Measurements from ENCODE around the gene RCOR2.

RCOR2 gene

DNA sequence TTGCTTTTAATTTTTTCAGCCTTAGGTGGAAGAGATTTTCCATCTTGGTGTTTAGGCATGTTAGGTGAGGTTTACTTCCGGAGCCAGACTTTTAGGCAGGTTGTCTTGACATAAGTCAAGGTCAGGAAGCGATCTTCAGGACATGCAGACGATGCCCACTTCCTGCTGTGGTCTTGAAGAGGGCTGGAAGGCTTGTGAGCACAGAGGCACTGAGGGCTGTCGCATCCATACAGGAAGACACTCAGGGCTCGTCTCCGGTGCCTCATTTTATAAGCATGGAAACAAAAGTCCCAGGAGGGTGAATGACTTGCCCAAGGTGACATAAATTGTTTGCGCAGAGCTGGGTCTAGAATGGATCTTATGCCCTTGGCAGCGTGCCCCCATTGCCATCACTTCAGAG is 47.3 kb downstream of the RCOR2 start:
- Histone ChIP-seq H3K79me2 (ENCODE audit: low read length) (peaks cover 82% of the 10 kb centered on the region), H2AFZ (ENCODE audit: low read length) (no peak overlapping the region), H3K4me2 (ENCODE audit: low read depth, low read length) (no peak overlapping the region), H3K9me3 (replicated peaks; ENCODE audit: insufficient read depth, low read length) (no peaks in the 10 kb centered on the region), H4K20me1 (ENCODE audit: insufficient read depth, low read length) (peaks cover 7% of the 10 kb centered on the region; the same call in 1 of the 2 replicates), H3F3A (ENCODE audit: insufficient read depth, low read length) (peaks cover 43% of the 10 kb centered on the region), H3K9ac (ENCODE audit: low read length) (no peak overlapping the region), H3K9me2 (replicated peaks; ENCODE audit: insufficient read depth, low read length) (no peaks in the 10 kb centered on the region), H3K27me3 (replicated peaks; ENCODE audit: insufficient read depth, low read length) (no peaks in the 10 kb centered on the region), H3K4me3 (ENCODE audit: low read length) (no peak overlapping the region), H3K27ac (ENCODE audit: low read length) (no peak overlapping the region), H3K36me3 (replicated peaks; ENCODE audit: insufficient read depth, low read length) (no peaks in the 10 kb centered on the region), H3K4me1 (ENCODE audit: low read length) (peaks cover 65% of the 10 kb centered on the region)
- DNase-seq, result no peak
- TF ChIP-seq, protein P1, sequence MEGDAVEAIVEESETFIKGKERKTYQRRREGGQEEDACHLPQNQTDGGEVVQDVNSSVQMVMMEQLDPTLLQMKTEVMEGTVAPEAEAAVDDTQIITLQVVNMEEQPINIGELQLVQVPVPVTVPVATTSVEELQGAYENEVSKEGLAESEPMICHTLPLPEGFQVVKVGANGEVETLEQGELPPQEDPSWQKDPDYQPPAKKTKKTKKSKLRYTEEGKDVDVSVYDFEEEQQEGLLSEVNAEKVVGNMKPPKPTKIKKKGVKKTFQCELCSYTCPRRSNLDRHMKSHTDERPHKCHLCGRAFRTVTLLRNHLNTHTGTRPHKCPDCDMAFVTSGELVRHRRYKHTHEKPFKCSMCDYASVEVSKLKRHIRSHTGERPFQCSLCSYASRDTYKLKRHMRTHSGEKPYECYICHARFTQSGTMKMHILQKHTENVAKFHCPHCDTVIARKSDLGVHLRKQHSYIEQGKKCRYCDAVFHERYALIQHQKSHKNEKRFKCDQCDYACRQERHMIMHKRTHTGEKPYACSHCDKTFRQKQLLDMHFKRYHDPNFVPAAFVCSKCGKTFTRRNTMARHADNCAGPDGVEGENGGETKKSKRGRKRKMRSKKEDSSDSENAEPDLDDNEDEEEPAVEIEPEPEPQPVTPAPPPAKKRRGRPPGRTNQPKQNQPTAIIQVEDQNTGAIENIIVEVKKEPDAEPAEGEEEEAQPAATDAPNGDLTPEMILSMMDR (IDR thresholded peaks at IDR 0.05; ENCODE audit: low read length), result no peak
- TF ChIP-seq EZH2phosphoT487 (IDR thresholded peaks at IDR 0.05; ENCODE audit: low read length) (no peak), EZH2 (optimal IDR thresholded peaks at IDR 0.05; ENCODE audit: low read depth, low read length) (no peak)

DNA sequence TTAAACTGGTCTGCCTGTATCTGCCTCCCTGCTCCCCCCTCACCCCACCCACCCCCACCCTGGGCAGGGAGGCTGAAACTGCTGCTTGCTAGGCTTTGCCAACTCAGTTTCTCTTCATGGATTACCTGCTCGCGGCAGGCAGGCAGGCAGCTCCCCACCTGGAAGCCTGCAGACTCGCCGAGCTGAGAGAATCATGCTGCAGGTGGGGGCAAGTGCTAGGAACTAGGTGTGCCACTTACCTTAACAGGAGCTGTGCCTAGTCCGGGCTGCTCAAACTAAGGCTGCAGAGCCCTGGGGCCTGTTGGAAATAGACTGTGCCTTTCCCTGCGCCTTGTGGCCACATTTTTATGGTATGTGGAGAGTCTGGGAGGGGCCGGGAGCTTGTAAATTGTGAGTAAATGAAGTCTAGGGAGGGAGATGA is 47.8 kb downstream of the RCOR2 start:
- Histone ChIP-seq H3K4me2 (ENCODE audit: low read depth, low read length) (no peak overlapping the region), H3K4me3 (ENCODE audit: low read length) (no peak overlapping the region), H4K20me1 (ENCODE audit: insufficient read depth, low read length) (peaks cover 7% of the 10 kb centered on the region; the same call in 1 of the 2 replicates), H2AFZ (ENCODE audit: low read length) (no peak overlapping the region), H3K9me2 (replicated peaks; ENCODE audit: insufficient read depth, low read length) (no peaks in the 10 kb centered on the region), H3K9ac (ENCODE audit: low read length) (no peak overlapping the region), H3K36me3 (replicated peaks; ENCODE audit: insufficient read depth, low read length) (no peaks in the 10 kb centered on the region), H3K27me3 (replicated peaks; ENCODE audit: insufficient read depth, low read length) (no peaks in the 10 kb centered on the region), H3K4me1 (ENCODE audit: low read length) (peaks cover 65% of the 10 kb centered on the region), H3K27ac (ENCODE audit: low read length) (no peak overlapping the region), H3K9me3 (replicated peaks; ENCODE audit: insufficient read depth, low read length) (no peaks in the 10 kb centered on the region), H3K79me2 (ENCODE audit: low read length) (peaks cover 80% of the 10 kb centered on the region), H3F3A (ENCODE audit: insufficient read depth, low read length) (peaks cover 43% of the 10 kb centered on the region)
- TF ChIP-seq EZH2phosphoT487 (IDR thresholded peaks at IDR 0.05; ENCODE audit: low read length) (no peak), EZH2 (optimal IDR thresholded peaks at IDR 0.05; ENCODE audit: low read depth, low read length) (no peak)
- TF ChIP-seq, protein P1 (IDR thresholded peaks at IDR 0.05; ENCODE audit: low read length), result no peak
- no peak for DNase-seq

DNA sequence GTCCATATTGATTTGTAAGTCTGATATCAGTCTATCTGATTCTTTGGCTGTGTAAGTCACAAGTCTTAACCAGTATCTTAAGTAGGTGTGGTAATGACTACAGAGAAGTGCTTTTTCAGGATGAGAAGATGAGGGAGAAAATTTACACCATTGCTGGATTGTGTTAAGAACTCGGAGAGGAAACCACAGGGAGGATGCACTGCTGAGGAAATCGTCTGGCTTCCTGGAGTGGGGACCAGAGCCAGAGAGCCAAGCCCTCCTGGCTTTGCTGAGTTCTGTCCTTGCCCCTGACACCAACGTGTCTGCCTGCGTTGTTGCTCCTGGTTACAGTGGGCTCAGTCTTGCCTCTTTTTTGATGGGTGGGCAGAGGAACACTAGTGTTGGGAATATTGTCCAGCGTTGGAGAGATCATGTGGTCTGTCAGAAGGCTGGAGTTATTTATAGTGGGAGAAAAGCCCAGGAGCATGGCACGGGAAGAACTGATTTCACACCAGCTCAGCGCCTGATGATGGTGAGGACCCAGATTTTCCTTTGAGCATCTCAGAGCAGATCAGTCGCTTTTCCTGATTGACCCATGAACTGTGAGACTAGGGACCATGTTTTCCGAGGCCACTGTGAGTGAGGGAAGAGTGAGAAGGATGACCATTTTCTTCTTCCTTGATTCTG is 48.4 kb downstream of the RCOR2 start:
- Histone ChIP-seq H3K9me3 (replicated peaks; ENCODE audit: insufficient read depth, low read length) (no peaks in the 10 kb centered on the region), H3K4me2 (ENCODE audit: low read depth, low read length) (no peak overlapping the region), H3K36me3 (replicated peaks; ENCODE audit: insufficient read depth, low read length) (no peaks in the 10 kb centered on the region), H4K20me1 (ENCODE audit: insufficient read depth, low read length) (peaks cover 7% of the 10 kb centered on the region; the same call in 1 of the 2 replicates), H3K27me3 (replicated peaks; ENCODE audit: insufficient read depth, low read length) (no peaks in the 10 kb centered on the region), H2AFZ (ENCODE audit: low read length) (no peak overlapping the region), H3K4me1 (ENCODE audit: low read length) (peaks cover 65% of the 10 kb centered on the region), H3K9me2 (replicated peaks; ENCODE audit: insufficient read depth, low read length) (no peaks in the 10 kb centered on the region), H3K27ac (ENCODE audit: low read length) (no peak overlapping the region), H3K4me3 (ENCODE audit: low read length) (no peak overlapping the region), H3K79me2 (ENCODE audit: low read length) (peaks cover 74% of the 10 kb centered on the region), H3K9ac (ENCODE audit: low read length) (no peak overlapping the region), H3F3A (ENCODE audit: insufficient read depth, low read length) (peaks cover 43% of the 10 kb centered on the region)
- TF ChIP-seq, protein P1 (IDR thresholded peaks at IDR 0.05; ENCODE audit: low read length), result no peak
- TF ChIP-seq EZH2 (optimal IDR thresholded peaks at IDR 0.05; ENCODE audit: low read depth, low read length), result no peak
- no peak for TF ChIP-seq EZH2phosphoT487 (IDR thresholded peaks at IDR 0.05; ENCODE audit: low read length)
- no peak for DNase-seq
